GM10248 (cell line): Measurements from ENCODE around the gene HOOK1.
"Not testable (repeated sequence)": the region's sequence is repeated elsewhere in the genome, so short reads cannot be mapped to it uniquely, and the experiment has no call there.

ENCODE experiments used
- CTCF ChIA-PET: fragments of 300-600 bp; sonication (Branson Sonifier 250); formaldehyde crosslinking; extraction: SDS; loops from one replicate; lab custom pipeline; 2021; ENCODE audit warnings: antibody characterized with exemption; lab: Yijun Ruan, JAX
- POLR2A ChIA-PET: fragments of 350-650 bp; sonication (Branson Sonifier 250); formaldehyde crosslinking; extraction: SDS; loops from one replicate; lab custom pipeline; 2020; ENCODE audit warnings: antibody characterized with exemption; lab: Yijun Ruan, JAX
- DNase-seq: peaks from one replicate; pipeline ENCODE4 v3.0.0; 2012; ENCODE audit errors: extremely low spot score
- CTCF ChIP-seq: IDR thresholded peaks from 2 replicates; pipeline ENCODE4 v1.5.1; 2012; ENCODE audit warnings: mild to moderate bottlenecking, low read depth; ENCODE audit errors: extremely low read depth, missing control alignments, control extremely low read depth

HOOK1 gene

GRCh38 chr1:59915516-59915915, 100.8 kb downstream of the HOOK1 start:
- no peak for TF ChIP-seq CTCF
- POLR2A ChIA-PET: no interaction called here
- no peak for DNase-seq
- CTCF ChIA-PET: no interaction called here

- ChIA-PET CTCF (no interaction called here), POLR2A (no interaction called here)
- TF ChIP-seq CTCF: no peak
- no peak for DNase-seq
Observed at GRCh38 chr1:59917026-59917784, 102.5 kb downstream of the HOOK1 start.

- POLR2A ChIA-PET: no interaction called here
Observed at GRCh38 chr1:59917785-59918180, 103.0 kb downstream of the HOOK1 start.

GRCh38 chr1:59919746-59920145, 105.0 kb downstream of the HOOK1 start:
- ChIA-PET POLR2A (no interaction called here), CTCF (interaction anchor here (1.1 to 1.4 kb wide), 2 partner anchors 17 to 28 kb away, joined by 3 to 4 read pairs; no protein-coding TSS in a partner anchor)
- no peak for DNase-seq
- no peak for TF ChIP-seq CTCF

More at GRCh38 chr1:59917785-59918180, 103.0 kb downstream of the HOOK1 start:
- DNase-seq: no peak
- CTCF ChIA-PET: no interaction called here
- no peak for TF ChIP-seq CTCF

GRCh38 chr1:59921258-59921899, 106.6 kb downstream of the HOOK1 start:
- POLR2A ChIA-PET, DNase-seq, CTCF ChIA-PET: not testable (repeated sequence)

GRCh38 chr1:59924653-59925052, 109.9 kb downstream of the HOOK1 start:
- POLR2A ChIA-PET: no interaction called here
- CTCF ChIA-PET: no interaction called here
- TF ChIP-seq CTCF: no peak
- DNase-seq: no peak
